Tibial nerve (tissue), 4 donors: Measurements from ENCODE around the gene TMEM183A.

ENCODE experiments used
- CTCF ChIP-seq, 5 experiments: fragments of 200-600 bp in 3 of 5; fragments of 450-650 bp in 2 of 5; sonication (generic) in 3 of 5; IDR thresholded peaks; one replicate each; pipeline ENCODE4 v1.5.1; 2016 to 2019; ENCODE audit warnings: antibody characterized with exemption in 5 of 5, mild to moderate bottlenecking in 3 of 5, moderate library complexity in 2 of 5
- EP300 ChIP-seq, 2 donors: sonication (generic); formaldehyde crosslinking; IDR thresholded peaks; one replicate each; pipeline ENCODE4 v1.6.1; 2017; ENCODE audit warnings: antibody characterized with exemption in 2 of 2, mild to moderate bottlenecking in 1 of 2
- POLR2A ChIP-seq, 2 donors: fragments of 450-650 bp; IDR thresholded peaks; one replicate each; pipeline ENCODE4 v1.6.1; 2017; ENCODE audit warnings: antibody characterized with exemption in 2 of 2, mild to moderate bottlenecking in 2 of 2, moderate library complexity in 2 of 2

GRCh38 chr1:203043830-203044545, 36.8 kb downstream of the TMEM183A start:
- TF ChIP-seq CTCF (IDR thresholded peaks at IDR 0.05), result no peak
- TF ChIP-seq POLR2A (IDR thresholded peaks at IDR 0.05), result no peak
- no peak for TF ChIP-seq EP300 (IDR thresholded peaks at IDR 0.05)
